ENCODE results near the gene URB1. TPM values are rescaled to one million over a fixed set of nuclear protein-coding genes. Genes with fewer than 3 reads are reported as not detected.

The URB1 gene
- total RNA-seq, 1 experiment from 2014 or later: 18.1 TPM

GRCh38 chr21:32322103-32322502, 70.7 kb downstream of the URB1 start:
- Histone ChIP-seq H3K27me3 (ENCODE audit: control insufficient read depth, insufficient read depth, low read length) (no peaks in the 10 kb centered on the region), H3K4me3 (ENCODE audit: low read depth in 2 of 2, low read length in 2 of 2) (no peak overlapping the region), H3K4me1 (ENCODE audit: control insufficient read depth, insufficient read depth, low read length) (no peaks in the 10 kb centered on the region), H3K27ac (ENCODE audit: low read length) (no peak overlapping the region), H3K9me3 (ENCODE audit: control insufficient read depth, insufficient read depth, low read depth, low read length) (no peaks in the 10 kb centered on the region), H3K36me3 (ENCODE audit: control insufficient read depth, insufficient read depth, low read length) (peaks cover 9% of the 10 kb centered on the region)
- ATAC-seq: no peak
- in situ Hi-C loops (cut with HindIII; ENCODE audit: low pct_unique_long_range_greater_than_20kb, low sequenced_read_pairs) (no loop called here), intact Hi-C loops (cut with micrococcal nuclease; ENCODE audit: unreplicated experiment) (no loop called here)
- ChIA-PET POLR2A (no interaction called here), CTCF (no interaction called here)
- DNase-seq (ENCODE audit: low read depth, low spot score): no peak
- TF ChIP-seq, protein P1, sequence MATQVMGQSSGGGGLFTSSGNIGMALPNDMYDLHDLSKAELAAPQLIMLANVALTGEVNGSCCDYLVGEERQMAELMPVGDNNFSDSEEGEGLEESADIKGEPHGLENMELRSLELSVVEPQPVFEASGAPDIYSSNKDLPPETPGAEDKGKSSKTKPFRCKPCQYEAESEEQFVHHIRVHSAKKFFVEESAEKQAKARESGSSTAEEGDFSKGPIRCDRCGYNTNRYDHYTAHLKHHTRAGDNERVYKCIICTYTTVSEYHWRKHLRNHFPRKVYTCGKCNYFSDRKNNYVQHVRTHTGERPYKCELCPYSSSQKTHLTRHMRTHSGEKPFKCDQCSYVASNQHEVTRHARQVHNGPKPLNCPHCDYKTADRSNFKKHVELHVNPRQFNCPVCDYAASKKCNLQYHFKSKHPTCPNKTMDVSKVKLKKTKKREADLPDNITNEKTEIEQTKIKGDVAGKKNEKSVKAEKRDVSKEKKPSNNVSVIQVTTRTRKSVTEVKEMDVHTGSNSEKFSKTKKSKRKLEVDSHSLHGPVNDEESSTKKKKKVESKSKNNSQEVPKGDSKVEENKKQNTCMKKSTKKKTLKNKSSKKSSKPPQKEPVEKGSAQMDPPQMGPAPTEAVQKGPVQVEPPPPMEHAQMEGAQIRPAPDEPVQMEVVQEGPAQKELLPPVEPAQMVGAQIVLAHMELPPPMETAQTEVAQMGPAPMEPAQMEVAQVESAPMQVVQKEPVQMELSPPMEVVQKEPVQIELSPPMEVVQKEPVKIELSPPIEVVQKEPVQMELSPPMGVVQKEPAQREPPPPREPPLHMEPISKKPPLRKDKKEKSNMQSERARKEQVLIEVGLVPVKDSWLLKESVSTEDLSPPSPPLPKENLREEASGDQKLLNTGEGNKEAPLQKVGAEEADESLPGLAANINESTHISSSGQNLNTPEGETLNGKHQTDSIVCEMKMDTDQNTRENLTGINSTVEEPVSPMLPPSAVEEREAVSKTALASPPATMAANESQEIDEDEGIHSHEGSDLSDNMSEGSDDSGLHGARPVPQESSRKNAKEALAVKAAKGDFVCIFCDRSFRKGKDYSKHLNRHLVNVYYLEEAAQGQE (IDR thresholded peaks at IDR 0.05; ENCODE audit: insufficient read depth in 1 of 2, low read depth in 2 of 2, low read length in 1 of 2): no peak
- TF ChIP-seq TCF7L2 (IDR thresholded peaks at IDR 0.05; ENCODE audit: low read depth, low read length) (no peak), SIN3A (IDR thresholded peaks at IDR 0.05; ENCODE audit: borderline replicate concordance, insufficient read depth, low read depth, low read length) (no peak), POLR2AphosphoS5 (IDR thresholded peaks at IDR 0.05; ENCODE audit: low read depth, low read length) (no peak)
- TF ChIP-seq, protein P2, sequence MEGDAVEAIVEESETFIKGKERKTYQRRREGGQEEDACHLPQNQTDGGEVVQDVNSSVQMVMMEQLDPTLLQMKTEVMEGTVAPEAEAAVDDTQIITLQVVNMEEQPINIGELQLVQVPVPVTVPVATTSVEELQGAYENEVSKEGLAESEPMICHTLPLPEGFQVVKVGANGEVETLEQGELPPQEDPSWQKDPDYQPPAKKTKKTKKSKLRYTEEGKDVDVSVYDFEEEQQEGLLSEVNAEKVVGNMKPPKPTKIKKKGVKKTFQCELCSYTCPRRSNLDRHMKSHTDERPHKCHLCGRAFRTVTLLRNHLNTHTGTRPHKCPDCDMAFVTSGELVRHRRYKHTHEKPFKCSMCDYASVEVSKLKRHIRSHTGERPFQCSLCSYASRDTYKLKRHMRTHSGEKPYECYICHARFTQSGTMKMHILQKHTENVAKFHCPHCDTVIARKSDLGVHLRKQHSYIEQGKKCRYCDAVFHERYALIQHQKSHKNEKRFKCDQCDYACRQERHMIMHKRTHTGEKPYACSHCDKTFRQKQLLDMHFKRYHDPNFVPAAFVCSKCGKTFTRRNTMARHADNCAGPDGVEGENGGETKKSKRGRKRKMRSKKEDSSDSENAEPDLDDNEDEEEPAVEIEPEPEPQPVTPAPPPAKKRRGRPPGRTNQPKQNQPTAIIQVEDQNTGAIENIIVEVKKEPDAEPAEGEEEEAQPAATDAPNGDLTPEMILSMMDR (IDR thresholded peaks at IDR 0.05): no peak
- no TSS peak for BruUV-seq (replicated peaks)

GRCh38 chr21:32321480-32321879, 71.3 kb downstream of the URB1 start:
- in situ Hi-C loops (cut with HindIII; ENCODE audit: low pct_unique_long_range_greater_than_20kb, low sequenced_read_pairs) (no loop called here), intact Hi-C loops (cut with micrococcal nuclease; ENCODE audit: unreplicated experiment) (no loop called here)
- ChIA-PET CTCF (no interaction called here), POLR2A (no interaction called here)
- peaks cover 9% of the 10 kb centered on the region for H3K36me3 ChIP-seq (ENCODE audit: control insufficient read depth, insufficient read depth, low read length)
- no peak overlapping the region for H3K27ac ChIP-seq (ENCODE audit: low read length)
- no peak for TF ChIP-seq SIN3A (IDR thresholded peaks at IDR 0.05; ENCODE audit: borderline replicate concordance, insufficient read depth, low read depth, low read length)
- no peaks in the 10 kb centered on the region for H3K9me3 ChIP-seq (ENCODE audit: control insufficient read depth, insufficient read depth, low read depth, low read length)
- no peak overlapping the region for H3K4me3 ChIP-seq (ENCODE audit: low read depth in 2 of 2, low read length in 2 of 2)
- H3K4me1 ChIP-seq (ENCODE audit: control insufficient read depth, insufficient read depth, low read length): no peaks in the 10 kb centered on the region
- BruUV-seq (replicated peaks): no TSS peak
- DNase-seq (ENCODE audit: low read depth, low spot score) (no peak), ATAC-seq (no peak)
- no peaks in the 10 kb centered on the region for H3K27me3 ChIP-seq (ENCODE audit: control insufficient read depth, insufficient read depth, low read length)

- POLR2A ChIA-PET: no interaction called here
- H3K4me1 ChIP-seq (ENCODE audit: control insufficient read depth, insufficient read depth, low read length): no peaks in the 10 kb centered on the region
- CTCF ChIA-PET: no interaction called here
- no peaks in the 10 kb centered on the region for H3K9me3 ChIP-seq (ENCODE audit: control insufficient read depth, insufficient read depth, low read depth, low read length)
- ATAC-seq (no peak), DNase-seq (ENCODE audit: low read depth, low spot score) (no peak)
- intact Hi-C loops (cut with micrococcal nuclease; ENCODE audit: unreplicated experiment) (no loop called here), in situ Hi-C loops (cut with HindIII; ENCODE audit: low pct_unique_long_range_greater_than_20kb, low sequenced_read_pairs) (no loop called here)
- H3K4me3 ChIP-seq (ENCODE audit: low read depth in 2 of 2, low read length in 2 of 2): no peak overlapping the region
- TF ChIP-seq, protein P1 (IDR thresholded peaks at IDR 0.05; ENCODE audit: insufficient read depth in 1 of 2, low read depth in 2 of 2, low read length in 1 of 2): no peak
- TF ChIP-seq, protein P2 (IDR thresholded peaks at IDR 0.05): no peak
- BruUV-seq (replicated peaks): no TSS peak
- no peaks in the 10 kb centered on the region for H3K27me3 ChIP-seq (ENCODE audit: control insufficient read depth, insufficient read depth, low read length)
- H3K36me3 ChIP-seq (ENCODE audit: control insufficient read depth, insufficient read depth, low read length): peaks cover 9% of the 10 kb centered on the region
- H3K27ac ChIP-seq (ENCODE audit: low read length): no peak overlapping the region
Observed at GRCh38 chr21:32320726-32321125, 72.1 kb downstream of the URB1 start.
